Pancreas (tissue), 10 donors: Measurements from ENCODE around the gene CLIC1. TPM values are rescaled to one million over a fixed set of nuclear protein-coding genes. Genes with fewer than 3 reads are reported as not detected.

Source experiments
- ATAC-seq, 4 donors: fragments of 200-7000 bp; cut with Tn5 transposase; one replicate each; pipeline versions ENCODE4 v1.8.0 to v1.9.1; 2020; ENCODE audit warnings: mild to moderate bottlenecking in 4 of 4, moderate library complexity in 4 of 4
- DNase-seq, 6 donors: peaks; one replicate each; pipeline ENCODE4 v3.0.0-alpha.2; 2020
- FAIRE-seq: peaks from 2 replicates; lab custom pipeline; 2012; peaks lifted over from hg19 to GRCh38; lab: Jason Lieb, UNC
- H3K27ac ChIP-seq, 4 donors: fragments of 200-600 bp; sonication (generic); 1 replicate in 3 of 4; 2 replicates in 1 of 4; pipeline versions ENCODE4 v1.5.0 to v1.8.0; 2020
- H3K27me3 ChIP-seq, 4 donors: fragments of 200-600 bp; one replicate each; pipeline ENCODE4 v1.8.0; 2021
- H3K36me3 ChIP-seq, 3 donors: fragments of 200-600 bp; sonication (generic) in 1 of 3; one replicate each; pipeline versions ENCODE4 v1.5.0 to v1.8.0; 2020 to 2021
- H3K4me1 ChIP-seq, 3 donors: fragments of 200-600 bp; one replicate each; pipeline ENCODE4 v1.8.0; 2021
- H3K4me3 ChIP-seq, 4 donors: fragments of 200-600 bp; sonication (generic) in 2 of 4; one replicate each; pipeline versions ENCODE4 v1.5.0 to v1.8.0; 2020 to 2021
- H3K9me3 ChIP-seq, 4 donors: fragments of 200-600 bp; one replicate each; pipeline ENCODE4 v1.8.0; 2021
- CTCF ChIP-seq, 4 donors: fragments of 200-600 bp; sonication (generic) in 3 of 4; IDR thresholded peaks; one replicate each; pipeline versions ENCODE4 v1.5.0 to v1.8.0; 2021; ENCODE audit warnings: antibody characterized with exemption in 4 of 4
- WGBS, 2 donors: extraction: QIAGEN DNeasy Blood & Tissue Kit; methylation state at CpG; one replicate each; pipeline ENCODE4 v1.1.7; 2013; 5-methylcytosine and 5-hydroxymethylcytosine counted together
- intact Hi-C, 3 donors: fragments of 100-400 bp; cut with DNase I; formaldehyde crosslinking; loops; one replicate each; pipeline versions ENCODE4 v1.11.1 to v1.14.2; 2022
- polyA plus RNA-seq, 2 donors: library from polyadenylated mRNA; stranded (reverse); fragments of 200-250 nt; gene quantifications; one replicate each; pipeline ENCODE4 v1.2.3, GENCODE V29; 2013
- total RNA-seq, 6 donors: library from RNA; stranded (reverse); fragmentation: NEBNext Ultra II Directional in 4 of 6; extraction: Animal tissue kit (Norgen Biotek cat#: 25700) in 4 of 6; gene quantifications; one replicate each; pipeline versions ENCODE4 v1.2.1 to v1.2.4, GENCODE V29; 2021 to 2023
- donor health status: healthy with polysubstance abuse.
- donor health status: DM: no; HTN: no; CAD: no; lungs with moderate emphysema.
- donor health status: DM: no; HTN: no; CAD: no.
- donor health status: control.
- donor health status: control.
- donor health status: Bipolar disorder and iron deficiency.
- donor health status: DM: yes; HTN: yes; CAD: no.
- donor health status: DM: no; HTN: no; CAD: no.
- donor health status: DM: no; HTN: no; CAD: no.
- donor health status: DM: yes; HTN: yes; CAD: no.

The CLIC1 gene
- total and polyA plus RNA-seq, 8 donors = 61.0 to 154 (median 87.6) TPM

DNA sequence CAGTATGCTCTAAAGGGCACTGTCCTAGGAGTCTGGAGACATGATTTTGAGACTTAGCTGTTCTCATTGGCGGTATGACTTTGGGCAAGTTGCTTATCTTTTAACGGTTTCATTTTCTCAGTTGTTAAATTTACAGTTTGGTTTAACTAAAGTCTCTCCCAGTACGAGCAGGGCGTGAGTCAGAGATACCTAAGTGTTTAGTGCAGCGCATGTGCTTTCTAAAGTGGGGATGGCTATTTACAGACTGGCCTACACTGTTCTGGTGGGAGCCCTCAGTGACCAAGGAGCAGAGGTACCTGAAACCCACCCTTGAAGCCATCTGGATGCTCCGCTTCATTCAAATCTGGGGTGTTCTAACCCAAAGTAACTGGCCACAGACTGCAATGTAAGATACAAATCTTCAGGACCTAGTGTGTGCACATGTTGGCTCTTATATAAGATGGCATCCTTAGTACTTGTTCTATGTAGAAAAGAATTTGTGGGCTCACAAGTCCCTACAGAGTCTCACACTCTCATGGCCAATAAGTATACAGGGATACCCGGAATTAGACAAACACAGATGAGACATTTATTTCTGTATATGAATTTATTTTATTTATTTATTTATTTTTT, 14.2 kb upstream of the CLIC1 start:
- WGBS, 2 donors = 75 to 81% methylated on average over 7 of the region's 7 CpGs
- ATAC-seq = no peak

DNA sequence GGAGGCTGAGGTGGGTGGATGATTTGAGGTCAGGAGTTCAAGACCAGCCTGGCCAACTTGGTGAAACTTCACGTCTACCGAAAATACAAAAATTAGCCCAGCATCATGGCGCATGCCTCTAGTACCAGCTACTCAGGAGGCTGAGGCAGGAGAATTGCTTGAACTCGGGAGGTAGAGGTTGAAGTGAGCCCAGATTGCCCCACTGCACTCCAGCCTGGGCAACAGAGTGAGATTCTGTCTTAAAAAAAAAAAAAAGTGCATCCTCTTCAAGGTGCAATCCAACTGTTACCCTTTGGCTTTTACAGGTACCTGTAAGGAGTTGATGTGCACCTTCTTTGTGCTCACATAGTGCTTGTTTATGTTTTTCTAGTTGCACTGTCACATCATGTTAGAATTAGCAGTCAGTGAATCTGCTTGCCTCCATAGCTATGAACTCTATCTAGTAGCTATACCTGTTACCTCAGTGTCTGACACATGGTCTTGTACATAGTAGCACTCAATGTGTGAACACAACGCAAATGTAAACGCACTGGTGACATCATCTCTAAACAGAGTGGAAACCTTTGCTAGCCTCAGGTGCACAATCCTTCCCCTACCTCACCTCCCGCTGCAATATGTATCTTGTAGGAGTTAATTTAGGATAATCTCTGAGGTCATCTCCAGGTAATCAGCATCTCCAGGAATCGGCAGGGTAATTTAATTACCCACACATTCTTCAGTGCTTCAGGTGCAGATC, 13.1 kb upstream of the CLIC1 start:
- ATAC-seq = no peak
- Histone ChIP-seq H3K9me3 (no peaks in the 10 kb centered on the region), H3K27me3 (no peaks in the 10 kb centered on the region), H3K4me3 (no peak overlapping the region), H3K4me1 (no peaks in the 10 kb centered on the region), H3K36me3 (no peaks in the 10 kb centered on the region), H3K27ac (no peak overlapping the region)
- TF ChIP-seq CTCF (IDR thresholded peaks at IDR 0.05) = no peak
- FAIRE-seq = no peak
- 79 to 82% methylated on average over 8 of the region's 8 CpGs for WGBS, 2 donors
- intact Hi-C loops = no loop called here
- no peak for DNase-seq

More for the DNA sequence above, 14.2 kb upstream of the CLIC1 start:
- FAIRE-seq (no peak), DNase-seq (no peak)
- intact Hi-C loops = no loop called here
- no peak for TF ChIP-seq CTCF (IDR thresholded peaks at IDR 0.05)
- Histone ChIP-seq H3K27me3 (no peaks in the 10 kb centered on the region), H3K4me1 (no peaks in the 10 kb centered on the region), H3K36me3 (no peaks in the 10 kb centered on the region), H3K4me3 (no peak overlapping the region), H3K9me3 (no peaks in the 10 kb centered on the region), H3K27ac (no peak overlapping the region)

DNA sequence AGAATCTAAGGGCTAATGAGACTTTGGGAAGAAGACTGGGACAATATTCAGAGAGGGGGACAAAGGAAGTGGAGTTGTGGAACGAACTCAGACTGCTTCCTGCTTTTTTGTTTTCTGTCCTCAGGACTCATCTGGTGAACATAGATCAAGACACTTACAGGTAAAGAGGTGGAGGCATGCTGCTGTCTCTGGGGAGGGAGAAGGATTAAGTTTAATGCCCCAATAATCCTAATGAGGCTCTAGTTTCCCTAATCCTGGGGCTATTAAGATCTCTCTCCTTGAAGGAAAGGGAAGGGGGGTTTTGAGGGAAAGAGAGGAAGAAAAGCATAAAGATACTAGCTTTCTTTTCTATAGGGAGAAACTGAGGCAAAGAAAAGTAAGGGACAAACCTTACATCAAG, 8.1 kb upstream of the CLIC1 start:
- WGBS, 2 donors = 75 to 88% methylated on average over 1 of the region's 1 CpG
- intact Hi-C loops = no loop called here
- FAIRE-seq = no peak

DNA sequence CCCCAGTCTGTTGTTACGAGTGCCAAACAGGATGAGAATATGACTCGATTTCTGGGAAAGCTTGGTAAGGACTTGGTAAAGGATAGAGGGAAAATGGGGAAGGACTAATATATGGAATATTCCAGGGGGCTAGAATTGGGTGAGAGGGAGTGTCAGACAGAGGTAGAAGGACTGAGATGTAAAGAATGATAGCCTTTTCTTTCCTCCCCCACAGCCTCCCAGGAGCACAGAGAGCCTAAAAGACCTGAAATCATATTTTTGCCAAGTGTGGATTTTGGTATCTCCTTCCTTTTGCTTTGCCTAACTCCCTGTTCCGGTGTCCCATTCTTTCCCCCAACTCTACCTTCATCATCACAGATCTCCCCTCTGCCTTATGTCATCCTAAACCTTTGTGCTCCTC, 6.6 kb upstream of the CLIC1 start:
- no peak for ATAC-seq
- TF ChIP-seq CTCF (IDR thresholded peaks at IDR 0.05) = no peak
- Histone ChIP-seq H3K4me1 (peaks cover 9 to 17% (median 15%) of the 10 kb centered on the region in 3 donors), H3K36me3 (no peaks in the 10 kb centered on the region), H3K27me3 (no peaks in the 10 kb centered on the region), H3K9me3 (no peaks in the 10 kb centered on the region), H3K4me3 (no peak overlapping the region), H3K27ac (no peak overlapping the region)
- intact Hi-C loops = no loop called here
- no peak for DNase-seq
- 87 to 95% methylated on average over 3 of the region's 3 CpGs for WGBS, 2 donors
- no peak for FAIRE-seq

More for the DNA sequence above, 8.1 kb upstream of the CLIC1 start:
- Histone ChIP-seq H3K27me3 (no peaks in the 10 kb centered on the region), H3K36me3 (no peaks in the 10 kb centered on the region), H3K4me1 (peaks cover 0 to 4% (median under 1%) of the 10 kb centered on the region in 3 donors), H3K9me3 (no peaks in the 10 kb centered on the region), H3K27ac (no peak overlapping the region), H3K4me3 (no peak overlapping the region)
- no peak for TF ChIP-seq CTCF (IDR thresholded peaks at IDR 0.05)
- DNase-seq = no peak
- ATAC-seq = no peak

DNA sequence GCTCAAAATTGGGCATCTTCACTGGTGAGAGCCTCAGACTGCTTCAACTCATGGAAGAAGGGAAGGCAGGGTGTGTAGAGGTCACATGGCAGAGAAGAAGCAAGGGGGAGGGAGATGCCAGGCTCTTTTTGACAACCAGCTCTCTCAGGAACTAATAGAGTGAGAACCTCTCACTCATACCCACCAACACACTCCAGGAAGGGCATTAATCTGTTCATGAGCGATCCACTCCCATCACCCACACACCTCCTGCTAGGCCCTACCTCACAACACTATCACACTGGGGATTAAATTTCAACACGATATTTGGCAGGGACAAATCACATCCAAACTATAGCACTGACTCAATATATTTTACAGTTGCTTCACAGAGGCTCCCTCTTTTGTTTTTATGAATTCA, 5.5 kb upstream of the CLIC1 start:
- no peaks in the 10 kb centered on the region for H3K27me3 ChIP-seq
- no peak for TF ChIP-seq CTCF (IDR thresholded peaks at IDR 0.05)
- H3K4me3 ChIP-seq = no peak overlapping the region
- no peaks in the 10 kb centered on the region for H3K36me3 ChIP-seq
- WGBS, 2 donors = 61 to 69% methylated on average over 2 of the region's 2 CpGs
- DNase-seq = no peak
- no peak for ATAC-seq
- intact Hi-C loops = no loop called here
- H3K9me3 ChIP-seq = no peaks in the 10 kb centered on the region
- FAIRE-seq = no peak
- H3K4me1 ChIP-seq = peaks cover 20 to 26% (median 26%) of the 10 kb centered on the region in 3 donors
- no peak overlapping the region for H3K27ac ChIP-seq
